A172 (cell line): ENCODE measurements around the gene COL6A3. TPM values are rescaled to one million over a fixed set of nuclear protein-coding genes. Genes with fewer than 3 reads are reported as not detected.
A peak's percentile ranks its signal among the peaks of the same experiment; 100 is the strongest.
"Not testable (repeated sequence)": the region's sequence is repeated elsewhere in the genome, so short reads cannot be mapped to it uniquely, and the experiment has no call there.

ENCODE experiments used
- DNase-seq: peaks from one replicate; pipeline ENCODE4 v3.0.0-alpha.2; 2015; ENCODE audit warnings: low spot score
- total RNA-seq: library from RNA; depleted of rRNA; stranded (reverse); fragments of >200 nt; shearing (Covaris generic); gene quantifications from 2 replicates; pipeline ENCODE4 v1.2.3, GENCODE V29; 2014

Gene COL6A3
- total RNA-seq, 1 experiment from 2014 or later = 4.8 TPM

GRCh38 chr2:237418300-237418699 is 4.3 kb upstream of the COL6A3 start:
- no peak for DNase-seq

- no peak for DNase-seq
Observed at GRCh38 chr2:237412988-237413776, 782 bp downstream of the COL6A3 start.

- no peak for DNase-seq
Observed at GRCh38 chr2:237412646-237412987, 1.3 kb downstream of the COL6A3 start.

GRCh38 chr2:237411683-237412423 is 2.1 kb downstream of the COL6A3 start:
- no peak for DNase-seq

GRCh38 chr2:237411092-237411601 is 2.8 kb downstream of the COL6A3 start:
- DNase-seq = no peak

GRCh38 chr2:237409263-237409662 is 4.7 kb downstream of the COL6A3 start:
- not testable (repeated sequence) for DNase-seq

- no peak for DNase-seq
Observed at GRCh38 chr2:237408335-237409000, 5.5 kb downstream of the COL6A3 start.

- no peak for DNase-seq
Observed at GRCh38 chr2:237407700-237408099, 6.3 kb downstream of the COL6A3 start.

- DNase-seq = no peak
Observed at GRCh38 chr2:237406371-237406895, 7.5 kb downstream of the COL6A3 start.

GRCh38 chr2:237405605-237406004 is 8.4 kb downstream of the COL6A3 start:
- no peak for DNase-seq

- DNase-seq = no peak
Observed at GRCh38 chr2:237405006-237405559, 8.9 kb downstream of the COL6A3 start.

- no peak for DNase-seq
Observed at GRCh38 chr2:237404413-237404812, 9.6 kb downstream of the COL6A3 start.

- DNase-seq = no peak
Observed at GRCh38 chr2:237403024-237403882, 10.7 kb downstream of the COL6A3 start.

GRCh38 chr2:237400199-237400598 is 13.8 kb downstream of the COL6A3 start:
- DNase-seq = no peak

GRCh38 chr2:237397072-237397471 is 16.9 kb downstream of the COL6A3 start:
- no peak for DNase-seq

GRCh38 chr2:237393523-237393922 is 20.4 kb downstream of the COL6A3 start:
- DNase-seq = peak; percentile 14

GRCh38 chr2:237392186-237392585 is 21.8 kb downstream of the COL6A3 start:
- DNase-seq = no peak

- no peak for DNase-seq
Observed at GRCh38 chr2:237391140-237391539, 22.8 kb downstream of the COL6A3 start.

GRCh38 chr2:237390235-237390634 is 23.7 kb downstream of the COL6A3 start:
- DNase-seq = no peak

- DNase-seq = no peak
Observed at GRCh38 chr2:237389831-237390230, 24.1 kb downstream of the COL6A3 start.

GRCh38 chr2:237388036-237388435 is 25.9 kb downstream of the COL6A3 start:
- no peak for DNase-seq
